WTC11 (cell line): ENCODE results near the gene HPGD. TPM values are rescaled to one million over a fixed set of nuclear protein-coding genes. Genes with fewer than 3 reads are reported as not detected.

Source experiments
- ATAC-seq: fragments of 200-7000 bp; cut with Tn5 transposase; 2 replicates; pipeline ENCODE4 v1.10.0; 2021; ENCODE audit warnings: mild to moderate bottlenecking, moderate library complexity
- CTCF ChIA-PET: fragments of 300-600 bp; sonication (Branson Sonifier 250); formaldehyde crosslinking; loops from one replicate; lab custom pipeline; 2021; ENCODE audit warnings: antibody characterized with exemption; lab: Charles Lee
- POLR2A ChIA-PET: fragments of 350-600 bp; sonication (Branson Sonifier 250); formaldehyde crosslinking; loops from one replicate; lab custom pipeline; 2021; ENCODE audit warnings: antibody characterized with exemption; lab: Charles Lee
- DNase-seq: peaks from one replicate; pipeline ENCODE4 v3.0.0; 2021; ENCODE audit warnings: low spot score
- H3K27ac Mint-ChIP-seq: 2 replicates; pipeline ENCODE4 v1.8.0; 2021; ENCODE audit warnings: mixed read lengths
- H3K27me3 Mint-ChIP-seq: 2 replicates; pipeline ENCODE4 v1.8.0; 2021; ENCODE audit warnings: low read depth, mild to moderate bottlenecking, moderate library complexity, mixed read lengths
- H3K36me3 Mint-ChIP-seq: 2 replicates; pipeline ENCODE4 v1.8.0; 2021; ENCODE audit warnings: mixed read lengths
- H3K4me1 Mint-ChIP-seq: 2 replicates; pipeline ENCODE4 v1.8.0; 2022; ENCODE audit warnings: mixed read lengths
- H3K4me3 Mint-ChIP-seq: 2 replicates; pipeline ENCODE4 v1.8.0; 2021; ENCODE audit warnings: mild to moderate bottlenecking, moderate library complexity, mixed read lengths
- H3K9me3 Mint-ChIP-seq: 2 replicates; pipeline ENCODE4 v1.8.0; 2021; ENCODE audit warnings: mixed read lengths
- CBFB ChIP-seq: sonication (generic); formaldehyde crosslinking; IDR thresholded peaks from 2 replicates; pipeline ENCODE4 v1.8.1; 2022; ENCODE audit warnings: mild to moderate bottlenecking, low read depth, missing genetic modification reagents
- ELF4 ChIP-seq: sonication (generic); formaldehyde crosslinking; IDR thresholded peaks from 2 replicates; pipeline ENCODE4 v1.8.1; 2022; ENCODE audit warnings: low read depth, mild to moderate bottlenecking, moderate library complexity, missing genetic modification reagents
- ESRRA ChIP-seq: sonication (generic); formaldehyde crosslinking; IDR thresholded peaks from 2 replicates; pipeline ENCODE4 v1.8.1; 2022; ENCODE audit warnings: mild to moderate bottlenecking, missing genetic modification reagents, borderline replicate concordance
- FOXP1 ChIP-seq: sonication (generic); formaldehyde crosslinking; IDR thresholded peaks from 2 replicates; pipeline ENCODE4 v1.8.0; 2022; ENCODE audit warnings: missing genetic modification reagents, mild to moderate bottlenecking, moderate library complexity, borderline replicate concordance
- GTF2I ChIP-seq: fragments of 250-450 bp; sonication (Bioruptor Pico); conservative IDR thresholded peaks from 2 replicates; pipeline ENCODE4 v1.4.0; 2021; ENCODE audit warnings: mild to moderate bottlenecking
- HMGA2 ChIP-seq: fragments of 250-450 bp; sonication (Bioruptor Pico); IDR thresholded peaks from 2 replicates; pipeline ENCODE4 v1.4.0; 2021; ENCODE audit warnings: mild to moderate bottlenecking, moderate library complexity
- JUN ChIP-seq: sonication (generic); formaldehyde crosslinking; IDR thresholded peaks from 2 replicates; pipeline ENCODE4 v1.8.0; 2023; ENCODE audit warnings: mild to moderate bottlenecking, missing genetic modification reagents
- SMAD3 ChIP-seq: sonication (generic); formaldehyde crosslinking; IDR thresholded peaks from 2 replicates; pipeline ENCODE4 v1.8.0; 2022; ENCODE audit warnings: missing genetic modification reagents, mild to moderate bottlenecking, borderline replicate concordance
- SOX15 ChIP-seq: fragments of 250-450 bp; sonication (Bioruptor Pico); IDR thresholded peaks from 2 replicates; pipeline ENCODE4 v1.9.0; 2021; ENCODE audit warnings: mild to moderate bottlenecking
- SP1 ChIP-seq: sonication (generic); formaldehyde crosslinking; conservative IDR thresholded peaks from 2 replicates; pipeline ENCODE4 v1.8.1; 2022; ENCODE audit warnings: missing genetic modification reagents
- ZBTB21 ChIP-seq: sonication (generic); formaldehyde crosslinking; IDR thresholded peaks from 2 replicates; pipeline ENCODE4 v1.8.1; 2023; ENCODE audit warnings: mild to moderate bottlenecking, missing genetic modification reagents, borderline replicate concordance
- total RNA-seq: library from RNA; stranded (reverse); gene quantifications from 3 replicates; pipeline ENCODE4 v1.2.3, GENCODE V29; 2021
- TF ChIP-seq, protein P1 (sequence below): sonication (generic); formaldehyde crosslinking; IDR thresholded peaks from 2 replicates; pipeline ENCODE4 v1.8.1; 2022; ENCODE audit warnings: low read depth, missing genetic modification reagents, borderline replicate concordance
- TF ChIP-seq, protein P2 (sequence below): sonication (generic); formaldehyde crosslinking; IDR thresholded peaks from 2 replicates; pipeline ENCODE4 v1.8.0; 2022; ENCODE audit warnings: mild to moderate bottlenecking, missing genetic modification reagents
- TF ChIP-seq, protein P3 (sequence below): sonication (generic); formaldehyde crosslinking; IDR thresholded peaks from 2 replicates; pipeline ENCODE4 v1.8.1; 2023; ENCODE audit warnings: mild to moderate bottlenecking, missing genetic modification reagents, borderline replicate concordance
- TF ChIP-seq, protein P4 (sequence below): sonication (generic); formaldehyde crosslinking; IDR thresholded peaks from 2 replicates; pipeline ENCODE4 v1.8.1; 2022; ENCODE audit warnings: missing genetic modification reagents, borderline replicate concordance
- TF ChIP-seq, protein P5 (sequence below): sonication (generic); formaldehyde crosslinking; IDR thresholded peaks from 2 replicates; pipeline ENCODE4 v1.8.1; 2022; ENCODE audit warnings: low read depth, mild to moderate bottlenecking, moderate library complexity, missing genetic modification reagents, borderline replicate concordance

Gene HPGD
- total RNA-seq, 1 experiment from 2014 or later, result 3.6 TPM

DNA sequence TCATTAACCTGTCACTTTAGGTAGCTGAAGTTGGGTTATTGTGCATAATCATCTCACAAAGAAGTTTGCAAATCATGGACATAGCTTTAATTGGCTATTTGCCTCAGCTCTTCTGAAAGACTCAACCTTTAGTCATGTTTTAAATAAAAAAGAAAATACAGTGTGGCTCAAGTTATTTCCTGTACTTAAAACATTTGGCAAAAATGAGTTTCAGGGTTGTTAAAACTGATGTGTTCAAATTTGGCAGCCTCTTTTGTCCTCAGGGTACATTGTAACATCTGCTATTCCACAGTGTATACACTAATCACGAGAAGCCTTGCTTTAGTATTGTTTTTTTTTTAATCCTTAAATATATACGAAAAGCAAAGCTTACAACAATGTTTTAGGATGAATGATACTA is 31.5 kb upstream of the HPGD start:
- DNase-seq (no peak), ATAC-seq (no peak)
- Mint-ChIP-seq H3K36me3 (peaks cover 32% of the 10 kb centered on the region), H3K9me3 (peaks cover 36% of the 10 kb centered on the region), H3K27me3 (no peaks in the 10 kb centered on the region; the same call in 1 of the 2 replicates), H3K4me1 (peaks cover 26% of the 10 kb centered on the region), H3K27ac (no peak overlapping the region), H3K4me3 (no peak overlapping the region)
- ChIA-PET POLR2A (no interaction called here), CTCF (no interaction called here)
- TF ChIP-seq ESRRA (CRISPR knock-in tag), result no peak
- TF ChIP-seq, protein P1, sequence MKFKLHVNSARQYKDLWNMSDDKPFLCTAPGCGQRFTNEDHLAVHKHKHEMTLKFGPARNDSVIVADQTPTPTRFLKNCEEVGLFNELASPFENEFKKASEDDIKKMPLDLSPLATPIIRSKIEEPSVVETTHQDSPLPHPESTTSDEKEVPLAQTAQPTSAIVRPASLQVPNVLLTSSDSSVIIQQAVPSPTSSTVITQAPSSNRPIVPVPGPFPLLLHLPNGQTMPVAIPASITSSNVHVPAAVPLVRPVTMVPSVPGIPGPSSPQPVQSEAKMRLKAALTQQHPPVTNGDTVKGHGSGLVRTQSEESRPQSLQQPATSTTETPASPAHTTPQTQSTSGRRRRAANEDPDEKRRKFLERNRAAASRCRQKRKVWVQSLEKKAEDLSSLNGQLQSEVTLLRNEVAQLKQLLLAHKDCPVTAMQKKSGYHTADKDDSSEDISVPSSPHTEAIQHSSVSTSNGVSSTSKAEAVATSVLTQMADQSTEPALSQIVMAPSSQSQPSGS (CRISPR knock-in tag), result no peak
- TF ChIP-seq FOXP1 (CRISPR knock-in tag), result no peak
- no peak for TF ChIP-seq SP1
- TF ChIP-seq, protein P2, sequence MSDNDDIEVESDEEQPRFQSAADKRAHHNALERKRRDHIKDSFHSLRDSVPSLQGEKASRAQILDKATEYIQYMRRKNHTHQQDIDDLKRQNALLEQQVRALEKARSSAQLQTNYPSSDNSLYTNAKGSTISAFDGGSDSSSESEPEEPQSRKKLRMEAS (CRISPR knock-in tag), result no peak
- TF ChIP-seq, protein P3, sequence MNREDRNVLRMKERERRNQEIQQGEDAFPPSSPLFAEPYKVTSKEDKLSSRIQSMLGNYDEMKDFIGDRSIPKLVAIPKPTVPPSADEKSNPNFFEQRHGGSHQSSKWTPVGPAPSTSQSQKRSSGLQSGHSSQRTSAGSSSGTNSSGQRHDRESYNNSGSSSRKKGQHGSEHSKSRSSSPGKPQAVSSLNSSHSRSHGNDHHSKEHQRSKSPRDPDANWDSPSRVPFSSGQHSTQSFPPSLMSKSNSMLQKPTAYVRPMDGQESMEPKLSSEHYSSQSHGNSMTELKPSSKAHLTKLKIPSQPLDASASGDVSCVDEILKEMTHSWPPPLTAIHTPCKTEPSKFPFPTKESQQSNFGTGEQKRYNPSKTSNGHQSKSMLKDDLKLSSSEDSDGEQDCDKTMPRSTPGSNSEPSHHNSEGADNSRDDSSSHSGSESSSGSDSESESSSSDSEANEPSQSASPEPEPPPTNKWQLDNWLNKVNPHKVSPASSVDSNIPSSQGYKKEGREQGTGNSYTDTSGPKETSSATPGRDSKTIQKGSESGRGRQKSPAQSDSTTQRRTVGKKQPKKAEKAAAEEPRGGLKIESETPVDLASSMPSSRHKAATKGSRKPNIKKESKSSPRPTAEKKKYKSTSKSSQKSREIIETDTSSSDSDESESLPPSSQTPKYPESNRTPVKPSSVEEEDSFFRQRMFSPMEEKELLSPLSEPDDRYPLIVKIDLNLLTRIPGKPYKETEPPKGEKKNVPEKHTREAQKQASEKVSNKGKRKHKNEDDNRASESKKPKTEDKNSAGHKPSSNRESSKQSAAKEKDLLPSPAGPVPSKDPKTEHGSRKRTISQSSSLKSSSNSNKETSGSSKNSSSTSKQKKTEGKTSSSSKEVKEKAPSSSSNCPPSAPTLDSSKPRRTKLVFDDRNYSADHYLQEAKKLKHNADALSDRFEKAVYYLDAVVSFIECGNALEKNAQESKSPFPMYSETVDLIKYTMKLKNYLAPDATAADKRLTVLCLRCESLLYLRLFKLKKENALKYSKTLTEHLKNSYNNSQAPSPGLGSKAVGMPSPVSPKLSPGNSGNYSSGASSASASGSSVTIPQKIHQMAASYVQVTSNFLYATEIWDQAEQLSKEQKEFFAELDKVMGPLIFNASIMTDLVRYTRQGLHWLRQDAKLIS (CRISPR knock-in tag), result no peak
- TF ChIP-seq, protein P4, sequence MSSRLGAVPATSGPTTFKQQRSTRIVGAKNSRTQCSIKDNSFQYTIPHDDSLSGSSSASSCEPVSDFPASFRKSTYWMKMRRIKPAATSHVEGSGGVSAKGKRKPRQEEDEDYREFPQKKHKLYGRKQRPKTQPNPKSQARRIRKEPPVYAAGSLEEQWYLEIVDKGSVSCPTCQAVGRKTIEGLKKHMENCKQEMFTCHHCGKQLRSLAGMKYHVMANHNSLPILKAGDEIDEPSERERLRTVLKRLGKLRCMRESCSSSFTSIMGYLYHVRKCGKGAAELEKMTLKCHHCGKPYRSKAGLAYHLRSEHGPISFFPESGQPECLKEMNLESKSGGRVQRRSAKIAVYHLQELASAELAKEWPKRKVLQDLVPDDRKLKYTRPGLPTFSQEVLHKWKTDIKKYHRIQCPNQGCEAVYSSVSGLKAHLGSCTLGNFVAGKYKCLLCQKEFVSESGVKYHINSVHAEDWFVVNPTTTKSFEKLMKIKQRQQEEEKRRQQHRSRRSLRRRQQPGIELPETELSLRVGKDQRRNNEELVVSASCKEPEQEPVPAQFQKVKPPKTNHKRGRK (CRISPR knock-in tag), result no peak
- no peak for TF ChIP-seq CBFB (CRISPR knock-in tag)
- no peak for TF ChIP-seq ELF4 (CRISPR knock-in tag)

DNA sequence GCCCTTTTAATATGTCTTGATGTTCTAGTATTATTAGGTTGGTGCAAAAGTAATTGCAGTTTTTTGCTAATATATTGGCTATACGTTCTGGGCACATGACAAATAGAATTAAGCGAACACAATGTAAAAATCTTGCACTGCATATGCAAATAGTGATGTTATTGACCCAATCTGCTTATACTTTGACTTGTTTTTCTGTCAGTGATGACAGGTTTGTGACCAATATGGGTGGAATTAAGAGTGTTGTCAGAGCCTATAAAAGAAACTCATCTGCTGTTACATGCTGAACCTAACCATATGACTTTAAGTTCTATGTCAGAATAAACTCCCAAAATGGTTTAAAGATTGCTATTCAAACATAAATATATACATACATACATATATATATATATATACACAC is 30.7 kb upstream of the HPGD start:
- H3K36me3 Mint-ChIP-seq, result peaks cover 40% of the 10 kb centered on the region
- TF ChIP-seq JUN (CRISPR knock-in tag) (no peak), CBFB (CRISPR knock-in tag) (no peak), ZBTB21 (no peak), SP1 (no peak), HMGA2 (no peak), SOX15 (no peak), SMAD3 (CRISPR knock-in tag) (no peak), FOXP1 (CRISPR knock-in tag) (no peak), GTF2I (no peak)
- TF ChIP-seq, protein P5, sequence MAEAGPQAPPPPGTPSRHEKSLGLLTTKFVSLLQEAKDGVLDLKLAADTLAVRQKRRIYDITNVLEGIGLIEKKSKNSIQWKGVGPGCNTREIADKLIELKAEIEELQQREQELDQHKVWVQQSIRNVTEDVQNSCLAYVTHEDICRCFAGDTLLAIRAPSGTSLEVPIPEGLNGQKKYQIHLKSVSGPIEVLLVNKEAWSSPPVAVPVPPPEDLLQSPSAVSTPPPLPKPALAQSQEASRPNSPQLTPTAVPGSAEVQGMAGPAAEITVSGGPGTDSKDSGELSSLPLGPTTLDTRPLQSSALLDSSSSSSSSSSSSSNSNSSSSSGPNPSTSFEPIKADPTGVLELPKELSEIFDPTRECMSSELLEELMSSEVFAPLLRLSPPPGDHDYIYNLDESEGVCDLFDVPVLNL (CRISPR knock-in tag), result no peak
- DNase-seq, result no peak
- no peak for ATAC-seq
- H3K27me3 Mint-ChIP-seq, result peaks cover 6% of the 10 kb centered on the region; the same call in 1 of the 2 replicates
- no peak overlapping the region for H3K4me3 Mint-ChIP-seq
- H3K9me3 Mint-ChIP-seq, result peaks cover 44% of the 10 kb centered on the region
- ChIA-PET POLR2A (no interaction called here), CTCF (no interaction called here)
- H3K27ac Mint-ChIP-seq, result no peak overlapping the region
- peaks cover 19% of the 10 kb centered on the region for H3K4me1 Mint-ChIP-seq
